GM19240 (cell line): ENCODE data around the gene ELAVL4.

ENCODE experiments used
- DNase-seq: peaks from one replicate; pipeline ENCODE4 v3.0.0; 2011; ENCODE audit warnings: low spot score; ENCODE audit not compliant: insufficient read length

The ELAVL4 gene

GRCh38 chr1:50246869-50247268, 138.1 kb downstream of the ELAVL4 start:
- no peak for DNase-seq

- peak; percentile 17 for DNase-seq
Observed at GRCh38 chr1:50251702-50252101, 143.0 kb downstream of the ELAVL4 start.

GRCh38 chr1:50252196-50252595, 143.5 kb downstream of the ELAVL4 start:
- no peak for DNase-seq
